ENCODE measurements around the gene RIC8B.
"Not testable (repeated sequence)": the region's sequence is repeated elsewhere in the genome, so short reads cannot be mapped to it uniquely, and the experiment has no call there.

Gene RIC8B

GRCh38 chr12:106915635-106916026 is 141.1 kb downstream of the RIC8B start:
- no peak overlapping the region for H3K27ac ChIP-seq
- no peak for TF ChIP-seq CTCF (conservative IDR thresholded peaks at IDR 0.05)

GRCh38 chr12:106917503-106917902 is 143.0 kb downstream of the RIC8B start:
- TF ChIP-seq CTCF (conservative IDR thresholded peaks at IDR 0.05), result no peak
- H3K27ac ChIP-seq, result no peak overlapping the region

DNA sequence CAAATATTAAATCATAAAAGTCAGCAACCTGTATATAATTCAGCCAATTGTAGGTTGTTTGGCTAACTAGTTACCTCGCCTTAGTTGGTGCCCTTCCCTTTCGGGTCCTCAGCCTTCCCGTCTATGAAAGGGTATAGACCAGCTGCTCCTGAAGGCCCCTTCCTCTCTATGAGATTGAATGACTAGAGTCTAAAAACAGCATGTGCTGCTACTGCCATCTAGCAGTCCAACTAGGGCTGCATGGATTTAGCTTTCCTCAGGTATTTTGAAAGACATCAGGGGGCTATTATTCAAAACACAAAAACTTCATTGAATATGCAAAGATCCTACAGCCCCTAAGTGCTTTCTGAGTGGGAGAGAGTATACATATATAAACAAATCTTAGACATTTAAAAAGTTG is 144.3 kb downstream of the RIC8B start:
- TF ChIP-seq CTCF (conservative IDR thresholded peaks at IDR 0.05), result peak; percentile 92
- H3K27ac ChIP-seq, result no peak overlapping the region

GRCh38 chr12:106919910-106920544 is 145.5 kb downstream of the RIC8B start:
- peak; percentile 91 for TF ChIP-seq CTCF (conservative IDR thresholded peaks at IDR 0.05)
- no peak overlapping the region for H3K27ac ChIP-seq

DNA sequence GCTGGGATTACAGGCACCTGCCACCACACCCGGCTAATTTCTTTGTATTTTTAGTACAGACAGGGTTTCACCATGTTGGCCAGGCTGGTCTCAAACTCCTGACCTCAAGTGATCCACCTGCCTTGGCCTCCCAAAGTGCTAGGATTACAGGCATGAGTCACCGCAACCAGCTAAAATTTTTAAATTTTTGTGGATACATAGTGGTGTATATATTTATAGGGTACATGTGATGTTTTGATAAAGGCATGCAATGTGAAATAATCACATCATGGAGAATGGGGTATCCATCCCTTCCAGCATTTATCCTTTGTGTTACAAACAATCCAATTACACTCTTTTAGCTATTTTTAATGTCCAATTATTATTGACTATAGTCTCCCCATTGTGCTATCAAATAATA is 147.5 kb downstream of the RIC8B start:
- H3K27ac ChIP-seq, result not testable (repeated sequence)

DNA sequence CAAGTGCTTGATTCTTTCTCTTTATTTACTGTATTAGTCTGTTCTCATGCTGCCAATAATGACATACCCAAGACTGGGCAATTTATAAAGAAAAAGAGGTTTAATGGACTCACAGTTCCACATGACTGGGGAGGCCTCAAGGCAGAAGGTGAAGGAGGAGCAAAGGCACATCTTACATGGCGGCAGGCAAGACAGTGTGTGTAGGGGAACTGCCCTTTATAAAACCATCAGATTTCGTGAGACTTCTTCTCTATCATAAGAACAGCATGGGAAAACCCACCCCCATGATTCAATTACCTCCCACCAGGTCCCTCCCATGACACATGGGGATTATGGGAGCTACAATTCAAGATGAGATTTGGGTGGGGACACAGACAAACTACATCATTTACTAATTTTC is 149.1 kb downstream of the RIC8B start:
- H3K27ac ChIP-seq, result not testable (repeated sequence)

GRCh38 chr12:106924268-106924861 is 149.9 kb downstream of the RIC8B start:
- no peak for TF ChIP-seq CTCF (conservative IDR thresholded peaks at IDR 0.05)
- H3K27ac ChIP-seq, result no peak overlapping the region

DNA sequence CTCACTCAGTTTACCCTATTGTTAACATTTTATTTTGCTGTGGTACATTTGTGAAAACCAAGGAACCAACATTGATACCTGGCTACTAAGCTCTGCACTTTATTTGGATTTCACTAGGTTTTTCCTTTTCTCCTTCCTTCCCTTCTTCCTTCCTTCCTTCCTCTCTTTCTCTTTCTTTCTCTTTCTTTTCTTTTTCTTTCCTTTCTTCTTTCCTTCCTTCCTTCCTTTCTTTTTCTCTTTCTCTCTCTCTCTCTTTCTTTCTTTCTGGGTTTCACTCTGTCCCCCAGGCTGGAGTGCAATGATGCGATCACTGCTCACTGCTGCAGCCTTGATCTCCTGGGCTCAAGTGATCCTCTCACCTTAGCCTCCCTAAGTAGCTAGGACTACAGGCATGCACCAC is 152.2 kb downstream of the RIC8B start:
- no peak overlapping the region for H3K27ac ChIP-seq
- TF ChIP-seq CTCF (conservative IDR thresholded peaks at IDR 0.05), result no peak

Measured in VCaP (cell line).